ENCODE data around the gene P2RX7. TPM values are rescaled to one million over a fixed set of nuclear protein-coding genes. Genes with fewer than 3 reads are reported as not detected.

The P2RX7 gene
- total RNA-seq, 2 experiments from 2014 or later, result 0.13 to 0.48 TPM

- TF ChIP-seq CTCF (conservative IDR thresholded peaks at IDR 0.05; ENCODE audit: low read length) (no peak), EZH2phosphoT487 (IDR thresholded peaks at IDR 0.05; ENCODE audit: borderline replicate concordance, low read depth, low read length) (no peak)
- no peak overlapping the region for H3K4me2 ChIP-seq (ENCODE audit: low read length)
- ChIA-PET POLR2A (no interaction called here), CTCF (ENCODE audit: unreplicated experiment) (interaction anchor here (1.2 kb wide), 1 partner anchor 11 kb away, joined by 3 read pairs; no protein-coding TSS in a partner anchor)
- H3K9me2 ChIP-seq (ENCODE audit: insufficient read depth, low read length), result no peaks in the 10 kb centered on the region
- no peak overlapping the region for H3K27ac ChIP-seq (ENCODE audit: low read depth, low read length, poor library complexity, severe bottlenecking)
- no peak overlapping the region for H3K4me3 ChIP-seq (ENCODE audit: low read depth, low read length, poor library complexity, severe bottlenecking)
- no peak overlapping the region for H2AFZ ChIP-seq (ENCODE audit: low read length)
- BruUV-seq (replicated peaks), result no TSS peak
- H3K9me3 ChIP-seq (ENCODE audit: low read length), result no peaks in the 10 kb centered on the region
- no peaks in the 10 kb centered on the region for H3K36me3 ChIP-seq (ENCODE audit: insufficient read depth, low read length)
- DNase-seq (ENCODE audit: low spot score), result no peak
- H3K4me1 ChIP-seq (ENCODE audit: insufficient read depth, low read length, poor library complexity, severe bottlenecking), result peaks cover 6% of the 10 kb centered on the region
- intact Hi-C loops (cut with micrococcal nuclease; ENCODE audit: unreplicated experiment), result no loop called here
- no peaks in the 10 kb centered on the region for H3K79me2 ChIP-seq (ENCODE audit: insufficient read depth, low read depth, low read length)
- H4K20me1 ChIP-seq (ENCODE audit: insufficient read depth, low read length), result no peaks in the 10 kb centered on the region
Measured at GRCh38 chr12:121139286-121139685, 6.6 kb downstream of the P2RX7 start.

DNA sequence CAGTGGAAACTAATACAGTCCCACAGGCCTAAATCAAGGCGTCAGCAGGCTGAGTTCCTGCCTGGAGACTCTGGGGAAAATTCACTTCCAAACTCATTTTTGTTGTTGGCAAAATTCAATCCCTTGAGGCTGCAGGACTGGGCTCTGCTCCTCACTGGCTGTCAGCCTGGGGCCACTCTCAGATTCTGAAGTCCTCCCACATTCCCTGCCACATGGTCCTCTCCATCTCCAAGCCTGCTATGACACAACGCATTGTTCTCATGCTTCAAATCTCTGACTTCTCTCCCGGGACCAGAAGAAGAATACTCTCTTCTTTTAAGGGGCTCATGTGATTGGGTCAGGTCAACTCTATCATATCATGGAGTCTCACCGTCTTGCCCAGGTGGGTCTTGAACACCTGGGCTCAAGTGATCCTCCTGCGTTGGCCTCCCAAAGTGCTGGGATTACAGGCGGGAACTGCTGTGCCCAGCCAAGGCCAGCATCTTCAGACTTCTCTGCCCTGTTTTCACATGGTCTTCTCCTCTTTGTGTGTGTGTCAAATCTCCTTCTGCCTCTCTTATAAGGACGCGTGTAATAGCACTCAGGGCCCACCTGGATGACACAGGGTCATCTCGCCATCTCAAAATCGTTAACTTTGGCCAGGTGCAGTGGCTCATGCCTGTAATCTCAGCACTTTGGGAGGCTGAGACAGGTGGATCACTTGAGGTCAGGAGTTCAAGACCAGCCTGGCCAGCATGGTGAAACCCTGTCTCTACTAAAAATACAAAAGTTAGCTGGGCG lies 9.7 kb downstream of the P2RX7 start:
- Histone ChIP-seq H3K9me3 (ENCODE audit: low read length) (no peaks in the 10 kb centered on the region), H3K4me3 (ENCODE audit: low read depth, low read length, poor library complexity, severe bottlenecking) (no peak overlapping the region), H3K27ac (ENCODE audit: low read depth, low read length, poor library complexity, severe bottlenecking) (no peak overlapping the region), H3K4me2 (ENCODE audit: low read length) (no peak overlapping the region), H2AFZ (ENCODE audit: low read length) (no peak overlapping the region), H3K9me2 (ENCODE audit: insufficient read depth, low read length) (no peaks in the 10 kb centered on the region), H3K36me3 (ENCODE audit: insufficient read depth, low read length) (no peaks in the 10 kb centered on the region), H3K4me1 (ENCODE audit: insufficient read depth, low read length, poor library complexity, severe bottlenecking) (peaks cover 6% of the 10 kb centered on the region), H4K20me1 (ENCODE audit: insufficient read depth, low read length) (no peaks in the 10 kb centered on the region), H3K79me2 (ENCODE audit: insufficient read depth, low read depth, low read length) (no peaks in the 10 kb centered on the region)
- BruUV-seq (replicated peaks), result no TSS peak
- ChIA-PET POLR2A (interaction anchor here (0.5 kb wide), 1 partner anchor 756 kb away, joined by 4 read pairs; no protein-coding TSS in a partner anchor), CTCF (ENCODE audit: unreplicated experiment) (no interaction called here)
- intact Hi-C loops (cut with micrococcal nuclease; ENCODE audit: unreplicated experiment), result no loop called here
- TF ChIP-seq CTCF (conservative IDR thresholded peaks at IDR 0.05; ENCODE audit: low read length) (no peak), EZH2phosphoT487 (IDR thresholded peaks at IDR 0.05; ENCODE audit: borderline replicate concordance, low read depth, low read length) (no peak)
- DNase-seq (ENCODE audit: low spot score), result no peak

DNA sequence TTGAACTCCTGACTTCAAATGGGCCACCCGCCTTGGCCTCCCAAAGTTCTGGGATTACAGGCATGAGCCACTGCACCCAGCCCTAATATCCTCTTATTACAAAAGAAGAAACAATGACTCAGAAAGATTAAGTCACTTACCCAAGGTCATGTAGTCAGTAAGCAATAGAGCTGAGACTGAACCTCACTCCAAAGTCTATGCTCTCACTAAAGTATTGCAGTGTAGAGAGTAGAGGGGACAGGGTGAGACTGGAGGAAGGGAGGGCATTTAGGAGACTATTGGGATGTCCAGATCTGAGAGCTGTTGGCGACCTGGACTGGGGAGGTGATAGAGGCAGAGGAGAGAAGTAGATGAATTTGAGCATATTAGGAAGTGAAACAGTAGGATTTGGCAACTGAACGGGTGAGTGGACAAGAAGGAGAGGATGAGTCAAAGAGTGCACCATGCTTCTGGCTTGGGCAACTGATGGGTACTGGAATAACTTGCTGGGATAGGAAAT lies 11.8 kb downstream of the P2RX7 start:
- Histone ChIP-seq H3K4me2 (ENCODE audit: low read length) (no peak overlapping the region), H3K4me3 (ENCODE audit: low read depth, low read length, poor library complexity, severe bottlenecking) (no peak overlapping the region), H3K4me1 (ENCODE audit: insufficient read depth, low read length, poor library complexity, severe bottlenecking) (peaks cover 6% of the 10 kb centered on the region), H3K9me2 (ENCODE audit: insufficient read depth, low read length) (no peaks in the 10 kb centered on the region), H3K9me3 (ENCODE audit: low read length) (no peaks in the 10 kb centered on the region), H3K79me2 (ENCODE audit: insufficient read depth, low read depth, low read length) (no peaks in the 10 kb centered on the region), H3K27ac (ENCODE audit: low read depth, low read length, poor library complexity, severe bottlenecking) (no peak overlapping the region), H2AFZ (ENCODE audit: low read length) (no peak overlapping the region), H3K36me3 (ENCODE audit: insufficient read depth, low read length) (no peaks in the 10 kb centered on the region), H4K20me1 (ENCODE audit: insufficient read depth, low read length) (no peaks in the 10 kb centered on the region)
- CTCF ChIA-PET (ENCODE audit: unreplicated experiment), result no interaction called here
- intact Hi-C loops (cut with micrococcal nuclease; ENCODE audit: unreplicated experiment), result no loop called here
- TF ChIP-seq EZH2phosphoT487 (IDR thresholded peaks at IDR 0.05; ENCODE audit: borderline replicate concordance, low read depth, low read length), result no peak
- TF ChIP-seq CTCF (conservative IDR thresholded peaks at IDR 0.05; ENCODE audit: low read length), result no peak
- no TSS peak for BruUV-seq (replicated peaks)
- POLR2A ChIA-PET, result no interaction called here
- DNase-seq (ENCODE audit: low spot score), result no peak
